ENCODE data around the gene PRLH.

DNA sequence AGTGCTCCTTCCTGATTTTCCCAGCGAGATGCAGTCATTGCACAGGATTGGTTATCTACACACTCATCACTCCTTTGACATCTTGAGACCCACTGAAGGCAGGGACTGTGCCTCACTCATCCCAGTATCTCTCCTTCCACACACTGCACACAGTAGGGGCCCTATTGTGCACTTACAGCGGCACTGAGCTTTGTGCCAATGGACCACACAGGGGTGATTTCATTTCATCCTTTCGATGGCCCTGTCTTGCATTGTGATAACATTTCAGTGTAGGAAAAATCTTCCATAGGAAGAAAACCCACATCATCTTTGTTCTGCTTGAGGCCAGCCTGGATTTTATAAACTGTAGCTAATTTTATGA, 50.0 kb downstream of the PRLH start:
- TF ChIP-seq POLR2AphosphoS5 (IDR thresholded peaks at IDR 0.05; ENCODE audit: low read depth, low read length), result no peak
- TF ChIP-seq POLR2A (IDR thresholded peaks at IDR 0.05; ENCODE audit: low read depth, low read length), result no peak
- TF ChIP-seq TAF1 (IDR thresholded peaks at IDR 0.05; ENCODE audit: borderline replicate concordance, low read depth, low read length), result no peak

Data from GM12892 (cell line).